ENCODE measurements around the gene THSD4. TPM values are rescaled to one million over a fixed set of nuclear protein-coding genes. Genes with fewer than 3 reads are reported as not detected.

Gene THSD4
- total and polyA plus RNA-seq, 2 of the 8 experiments (the other 6 are each of a cell fraction or from before 2014, with no cell fraction given) = 2.5 to 6.2 TPM

DNA sequence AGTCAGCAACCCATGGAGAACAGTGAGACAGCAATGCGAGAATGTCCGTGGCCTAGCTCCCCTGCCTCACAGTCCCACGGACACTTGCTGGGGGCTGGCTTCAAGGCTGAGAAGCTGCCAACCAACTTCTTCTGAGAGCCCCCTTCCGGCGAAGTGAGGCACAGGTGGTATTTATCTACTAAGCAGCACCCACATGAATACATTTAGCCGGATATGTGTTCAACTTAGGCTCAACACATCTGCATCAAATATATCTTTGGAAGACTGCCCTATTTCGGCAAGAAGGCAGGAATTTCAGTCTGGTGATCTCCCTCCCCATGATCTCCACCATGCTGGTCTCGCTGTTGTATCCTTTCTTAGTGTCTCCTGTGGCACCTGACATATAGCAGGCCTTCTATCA lies 354.1 kb downstream of the THSD4 start (continued):
- TF ChIP-seq, protein P1, sequence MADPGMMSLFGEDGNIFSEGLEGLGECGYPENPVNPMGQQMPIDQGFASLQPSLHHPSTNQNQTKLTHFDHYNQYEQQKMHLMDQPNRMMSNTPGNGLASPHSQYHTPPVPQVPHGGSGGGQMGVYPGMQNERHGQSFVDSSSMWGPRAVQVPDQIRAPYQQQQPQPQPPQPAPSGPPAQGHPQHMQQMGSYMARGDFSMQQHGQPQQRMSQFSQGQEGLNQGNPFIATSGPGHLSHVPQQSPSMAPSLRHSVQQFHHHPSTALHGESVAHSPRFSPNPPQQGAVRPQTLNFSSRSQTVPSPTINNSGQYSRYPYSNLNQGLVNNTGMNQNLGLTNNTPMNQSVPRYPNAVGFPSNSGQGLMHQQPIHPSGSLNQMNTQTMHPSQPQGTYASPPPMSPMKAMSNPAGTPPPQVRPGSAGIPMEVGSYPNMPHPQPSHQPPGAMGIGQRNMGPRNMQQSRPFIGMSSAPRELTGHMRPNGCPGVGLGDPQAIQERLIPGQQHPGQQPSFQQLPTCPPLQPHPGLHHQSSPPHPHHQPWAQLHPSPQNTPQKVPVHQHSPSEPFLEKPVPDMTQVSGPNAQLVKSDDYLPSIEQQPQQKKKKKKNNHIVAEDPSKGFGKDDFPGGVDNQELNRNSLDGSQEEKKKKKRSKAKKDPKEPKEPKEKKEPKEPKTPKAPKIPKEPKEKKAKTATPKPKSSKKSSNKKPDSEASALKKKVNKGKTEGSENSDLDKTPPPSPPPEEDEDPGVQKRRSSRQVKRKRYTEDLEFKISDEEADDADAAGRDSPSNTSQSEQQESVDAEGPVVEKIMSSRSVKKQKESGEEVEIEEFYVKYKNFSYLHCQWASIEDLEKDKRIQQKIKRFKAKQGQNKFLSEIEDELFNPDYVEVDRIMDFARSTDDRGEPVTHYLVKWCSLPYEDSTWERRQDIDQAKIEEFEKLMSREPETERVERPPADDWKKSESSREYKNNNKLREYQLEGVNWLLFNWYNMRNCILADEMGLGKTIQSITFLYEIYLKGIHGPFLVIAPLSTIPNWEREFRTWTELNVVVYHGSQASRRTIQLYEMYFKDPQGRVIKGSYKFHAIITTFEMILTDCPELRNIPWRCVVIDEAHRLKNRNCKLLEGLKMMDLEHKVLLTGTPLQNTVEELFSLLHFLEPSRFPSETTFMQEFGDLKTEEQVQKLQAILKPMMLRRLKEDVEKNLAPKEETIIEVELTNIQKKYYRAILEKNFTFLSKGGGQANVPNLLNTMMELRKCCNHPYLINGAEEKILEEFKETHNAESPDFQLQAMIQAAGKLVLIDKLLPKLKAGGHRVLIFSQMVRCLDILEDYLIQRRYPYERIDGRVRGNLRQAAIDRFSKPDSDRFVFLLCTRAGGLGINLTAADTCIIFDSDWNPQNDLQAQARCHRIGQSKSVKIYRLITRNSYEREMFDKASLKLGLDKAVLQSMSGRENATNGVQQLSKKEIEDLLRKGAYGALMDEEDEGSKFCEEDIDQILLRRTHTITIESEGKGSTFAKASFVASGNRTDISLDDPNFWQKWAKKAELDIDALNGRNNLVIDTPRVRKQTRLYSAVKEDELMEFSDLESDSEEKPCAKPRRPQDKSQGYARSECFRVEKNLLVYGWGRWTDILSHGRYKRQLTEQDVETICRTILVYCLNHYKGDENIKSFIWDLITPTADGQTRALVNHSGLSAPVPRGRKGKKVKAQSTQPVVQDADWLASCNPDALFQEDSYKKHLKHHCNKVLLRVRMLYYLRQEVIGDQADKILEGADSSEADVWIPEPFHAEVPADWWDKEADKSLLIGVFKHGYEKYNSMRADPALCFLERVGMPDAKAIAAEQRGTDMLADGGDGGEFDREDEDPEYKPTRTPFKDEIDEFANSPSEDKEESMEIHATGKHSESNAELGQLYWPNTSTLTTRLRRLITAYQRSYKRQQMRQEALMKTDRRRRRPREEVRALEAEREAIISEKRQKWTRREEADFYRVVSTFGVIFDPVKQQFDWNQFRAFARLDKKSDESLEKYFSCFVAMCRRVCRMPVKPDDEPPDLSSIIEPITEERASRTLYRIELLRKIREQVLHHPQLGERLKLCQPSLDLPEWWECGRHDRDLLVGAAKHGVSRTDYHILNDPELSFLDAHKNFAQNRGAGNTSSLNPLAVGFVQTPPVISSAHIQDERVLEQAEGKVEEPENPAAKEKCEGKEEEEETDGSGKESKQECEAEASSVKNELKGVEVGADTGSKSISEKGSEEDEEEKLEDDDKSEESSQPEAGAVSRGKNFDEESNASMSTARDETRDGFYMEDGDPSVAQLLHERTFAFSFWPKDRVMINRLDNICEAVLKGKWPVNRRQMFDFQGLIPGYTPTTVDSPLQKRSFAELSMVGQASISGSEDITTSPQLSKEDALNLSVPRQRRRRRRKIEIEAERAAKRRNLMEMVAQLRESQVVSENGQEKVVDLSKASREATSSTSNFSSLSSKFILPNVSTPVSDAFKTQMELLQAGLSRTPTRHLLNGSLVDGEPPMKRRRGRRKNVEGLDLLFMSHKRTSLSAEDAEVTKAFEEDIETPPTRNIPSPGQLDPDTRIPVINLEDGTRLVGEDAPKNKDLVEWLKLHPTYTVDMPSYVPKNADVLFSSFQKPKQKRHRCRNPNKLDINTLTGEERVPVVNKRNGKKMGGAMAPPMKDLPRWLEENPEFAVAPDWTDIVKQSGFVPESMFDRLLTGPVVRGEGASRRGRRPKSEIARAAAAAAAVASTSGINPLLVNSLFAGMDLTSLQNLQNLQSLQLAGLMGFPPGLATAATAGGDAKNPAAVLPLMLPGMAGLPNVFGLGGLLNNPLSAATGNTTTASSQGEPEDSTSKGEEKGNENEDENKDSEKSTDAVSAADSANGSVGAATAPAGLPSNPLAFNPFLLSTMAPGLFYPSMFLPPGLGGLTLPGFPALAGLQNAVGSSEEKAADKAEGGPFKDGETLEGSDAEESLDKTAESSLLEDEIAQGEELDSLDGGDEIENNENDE (IDR thresholded peaks at IDR 0.05; ENCODE audit: insufficient replicate concordance, low read length) = no peak
- TF ChIP-seq JUN (IDR thresholded peaks at IDR 0.05; ENCODE audit: low read depth, low read length) = no peak
- no peak for TF ChIP-seq POLR2A (IDR thresholded peaks at IDR 0.05; ENCODE audit: control extremely low read depth in 1 of 2, low read depth in 2 of 2, low read length in 2 of 2)
- TF ChIP-seq CREB1 (IDR thresholded peaks at IDR 0.05) = no peak
- TF ChIP-seq, protein P2, sequence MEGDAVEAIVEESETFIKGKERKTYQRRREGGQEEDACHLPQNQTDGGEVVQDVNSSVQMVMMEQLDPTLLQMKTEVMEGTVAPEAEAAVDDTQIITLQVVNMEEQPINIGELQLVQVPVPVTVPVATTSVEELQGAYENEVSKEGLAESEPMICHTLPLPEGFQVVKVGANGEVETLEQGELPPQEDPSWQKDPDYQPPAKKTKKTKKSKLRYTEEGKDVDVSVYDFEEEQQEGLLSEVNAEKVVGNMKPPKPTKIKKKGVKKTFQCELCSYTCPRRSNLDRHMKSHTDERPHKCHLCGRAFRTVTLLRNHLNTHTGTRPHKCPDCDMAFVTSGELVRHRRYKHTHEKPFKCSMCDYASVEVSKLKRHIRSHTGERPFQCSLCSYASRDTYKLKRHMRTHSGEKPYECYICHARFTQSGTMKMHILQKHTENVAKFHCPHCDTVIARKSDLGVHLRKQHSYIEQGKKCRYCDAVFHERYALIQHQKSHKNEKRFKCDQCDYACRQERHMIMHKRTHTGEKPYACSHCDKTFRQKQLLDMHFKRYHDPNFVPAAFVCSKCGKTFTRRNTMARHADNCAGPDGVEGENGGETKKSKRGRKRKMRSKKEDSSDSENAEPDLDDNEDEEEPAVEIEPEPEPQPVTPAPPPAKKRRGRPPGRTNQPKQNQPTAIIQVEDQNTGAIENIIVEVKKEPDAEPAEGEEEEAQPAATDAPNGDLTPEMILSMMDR (IDR thresholded peaks at IDR 0.05; ENCODE audit: control extremely low read depth in 1 of 3, insufficient read depth in 1 of 3, low read depth in 1 of 3, low read length in 3 of 3) = peak in 1 of 3 experiments; percentile 10; a peak in 1 of 4 replicates
- TF ChIP-seq, protein P3, sequence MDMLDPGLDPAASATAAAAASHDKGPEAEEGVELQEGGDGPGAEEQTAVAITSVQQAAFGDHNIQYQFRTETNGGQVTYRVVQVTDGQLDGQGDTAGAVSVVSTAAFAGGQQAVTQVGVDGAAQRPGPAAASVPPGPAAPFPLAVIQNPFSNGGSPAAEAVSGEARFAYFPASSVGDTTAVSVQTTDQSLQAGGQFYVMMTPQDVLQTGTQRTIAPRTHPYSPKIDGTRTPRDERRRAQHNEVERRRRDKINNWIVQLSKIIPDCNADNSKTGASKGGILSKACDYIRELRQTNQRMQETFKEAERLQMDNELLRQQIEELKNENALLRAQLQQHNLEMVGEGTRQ (IDR thresholded peaks at IDR 0.05; ENCODE audit: low read length) = no peak
- TF ChIP-seq TCF12 (IDR thresholded peaks at IDR 0.05; ENCODE audit: low read depth, low read length) = no peak
- no peak for TF ChIP-seq KDM5A (IDR thresholded peaks at IDR 0.05; ENCODE audit: low read length)

Data from H1 (cell line).